MCF 10A (cell line): Measurements from ENCODE around the gene ZNF844. TPM values are rescaled to one million over a fixed set of nuclear protein-coding genes. Genes with fewer than 3 reads are reported as not detected.
A peak's percentile ranks its signal among the peaks of the same experiment; 100 is the strongest.

Experiments used
- BruUV-seq: library from RNA; stranded (reverse); fragments of 400-500 nt; replicated peaks from 2 replicates; lab custom pipeline; 2021; lab: Mats Ljungman, UMichigan
- CTCF ChIA-PET: fragments of 300-600 bp; sonication (Branson Sonifier 250); formaldehyde crosslinking; extraction: SDS; loops from one replicate; lab custom pipeline; 2021; ENCODE audit warnings: antibody characterized with exemption, inconsistent platforms; lab: Yijun Ruan, JAX
- POLR2A ChIA-PET: fragments of 300-600, 350-650 bp; sonication (Branson Sonifier 250); formaldehyde crosslinking; extraction: SDS; loops from one replicate; lab custom pipeline; 2020; ENCODE audit warnings: antibody characterized with exemption, inconsistent platforms; lab: Yijun Ruan, JAX
- DNase-seq: peaks from one replicate; pipeline ENCODE4 v3.0.0-alpha.2; 2018; ENCODE audit not compliant: unreplicated experiment
- H3K27ac Mint-ChIP-seq: one replicate; pipeline ENCODE4 v1.8.0; 2022; ENCODE audit warnings: mild to moderate bottlenecking, low read depth, mixed read lengths; ENCODE audit not compliant: unreplicated experiment
- H3K27me3 Mint-ChIP-seq: one replicate; pipeline ENCODE4 v1.8.0; 2022; ENCODE audit warnings: mixed read lengths; ENCODE audit not compliant: insufficient read depth, unreplicated experiment
- H3K36me3 Mint-ChIP-seq: one replicate; pipeline ENCODE4 v1.8.0; 2022; ENCODE audit warnings: mild to moderate bottlenecking, moderate library complexity, mixed read lengths; ENCODE audit not compliant: insufficient read depth, unreplicated experiment
- H3K4me1 Mint-ChIP-seq: one replicate; pipeline ENCODE4 v1.8.0; 2022; ENCODE audit warnings: mixed read lengths; ENCODE audit not compliant: insufficient read depth, unreplicated experiment
- H3K4me3 Mint-ChIP-seq: one replicate; pipeline ENCODE4 v1.8.0; 2022; ENCODE audit warnings: mild to moderate bottlenecking, moderate library complexity, mixed read lengths; ENCODE audit not compliant: unreplicated experiment
- H3K9me3 Mint-ChIP-seq: one replicate; pipeline ENCODE4 v1.8.0; 2022; ENCODE audit warnings: mixed read lengths; ENCODE audit not compliant: unreplicated experiment
- CTCF ChIP-seq: fragments of 200-600 bp; IDR thresholded peaks from one replicate; pipeline ENCODE4 v1.8.0; 2022; ENCODE audit warnings: antibody characterized with exemption, mild to moderate bottlenecking; ENCODE audit not compliant: unreplicated experiment
- intact Hi-C: fragments of 100-400 bp; cut with micrococcal nuclease; formaldehyde crosslinking; loops from 2 replicates; pipeline ENCODE4 v1.14.1; 2022
- total RNA-seq: library from RNA; stranded (reverse); gene quantifications from 2 replicates; pipeline ENCODE4 v1.2.3, GENCODE V29; 2022

Gene ZNF844
- total RNA-seq, 1 experiment from 2014 or later, result not detected

- DNase-seq, result no peak
- Mint-ChIP-seq H3K4me1 (no peaks in the 10 kb centered on the region), H3K4me3 (no peak overlapping the region), H3K27me3 (no peaks in the 10 kb centered on the region), H3K36me3 (no peaks in the 10 kb centered on the region), H3K27ac (no peak overlapping the region), H3K9me3 (peaks cover 13% of the 10 kb centered on the region)
- ChIA-PET POLR2A (no interaction called here), CTCF (no interaction called here)
- BruUV-seq, result no TSS peak
- no peak for TF ChIP-seq CTCF
- intact Hi-C loops, result no loop called here
These were observed 20.6 kb upstream of the ZNF844 start for GRCh38 chr19:12043752-12044422.

GRCh38 chr19:12047868-12048267 lies 16.7 kb upstream of the ZNF844 start:
- CTCF ChIA-PET, result no interaction called here

GRCh38 chr19:12052091-12052496 lies 12.4 kb upstream of the ZNF844 start:
- no peak for DNase-seq

More at GRCh38 chr19:12047868-12048267, 16.7 kb upstream of the ZNF844 start:
- DNase-seq, result no peak
- Mint-ChIP-seq H3K4me3 (no peak overlapping the region), H3K4me1 (no peaks in the 10 kb centered on the region), H3K9me3 (peaks cover 21% of the 10 kb centered on the region), H3K27me3 (no peaks in the 10 kb centered on the region), H3K27ac (no peak overlapping the region), H3K36me3 (no peaks in the 10 kb centered on the region)
- intact Hi-C loops, result no loop called here
- BruUV-seq, result no TSS peak
- no peak for TF ChIP-seq CTCF
- POLR2A ChIA-PET, result no interaction called here

More at GRCh38 chr19:12052091-12052496, 12.4 kb upstream of the ZNF844 start:
- Mint-ChIP-seq H3K9me3 (peaks cover 15% of the 10 kb centered on the region), H3K27ac (no peak overlapping the region), H3K4me3 (peak overlapping the region; percentile 5), H3K4me1 (no peaks in the 10 kb centered on the region), H3K27me3 (no peaks in the 10 kb centered on the region), H3K36me3 (no peaks in the 10 kb centered on the region)
- intact Hi-C loops, result no loop called here
- BruUV-seq, result no TSS peak
- ChIA-PET POLR2A (no interaction called here), CTCF (no interaction called here)
- TF ChIP-seq CTCF, result no peak
